A549 treated with ZK216348 at 1 μM for 4 hours (cell line): ENCODE results near the gene ABCA7. TPM values are rescaled to one million over a fixed set of nuclear protein-coding genes. Genes with fewer than 3 reads are reported as not detected.

Source experiments
- total RNA-seq: library from RNA; stranded (reverse); fragments of 200-300 nt; extraction: Qiagen RNA extraction; gene quantifications from 5 replicates; pipeline ENCODE4 v1.2.3, GENCODE V29; 2022; ENCODE audit warnings: low read depth

The ABCA7 gene, protein sequence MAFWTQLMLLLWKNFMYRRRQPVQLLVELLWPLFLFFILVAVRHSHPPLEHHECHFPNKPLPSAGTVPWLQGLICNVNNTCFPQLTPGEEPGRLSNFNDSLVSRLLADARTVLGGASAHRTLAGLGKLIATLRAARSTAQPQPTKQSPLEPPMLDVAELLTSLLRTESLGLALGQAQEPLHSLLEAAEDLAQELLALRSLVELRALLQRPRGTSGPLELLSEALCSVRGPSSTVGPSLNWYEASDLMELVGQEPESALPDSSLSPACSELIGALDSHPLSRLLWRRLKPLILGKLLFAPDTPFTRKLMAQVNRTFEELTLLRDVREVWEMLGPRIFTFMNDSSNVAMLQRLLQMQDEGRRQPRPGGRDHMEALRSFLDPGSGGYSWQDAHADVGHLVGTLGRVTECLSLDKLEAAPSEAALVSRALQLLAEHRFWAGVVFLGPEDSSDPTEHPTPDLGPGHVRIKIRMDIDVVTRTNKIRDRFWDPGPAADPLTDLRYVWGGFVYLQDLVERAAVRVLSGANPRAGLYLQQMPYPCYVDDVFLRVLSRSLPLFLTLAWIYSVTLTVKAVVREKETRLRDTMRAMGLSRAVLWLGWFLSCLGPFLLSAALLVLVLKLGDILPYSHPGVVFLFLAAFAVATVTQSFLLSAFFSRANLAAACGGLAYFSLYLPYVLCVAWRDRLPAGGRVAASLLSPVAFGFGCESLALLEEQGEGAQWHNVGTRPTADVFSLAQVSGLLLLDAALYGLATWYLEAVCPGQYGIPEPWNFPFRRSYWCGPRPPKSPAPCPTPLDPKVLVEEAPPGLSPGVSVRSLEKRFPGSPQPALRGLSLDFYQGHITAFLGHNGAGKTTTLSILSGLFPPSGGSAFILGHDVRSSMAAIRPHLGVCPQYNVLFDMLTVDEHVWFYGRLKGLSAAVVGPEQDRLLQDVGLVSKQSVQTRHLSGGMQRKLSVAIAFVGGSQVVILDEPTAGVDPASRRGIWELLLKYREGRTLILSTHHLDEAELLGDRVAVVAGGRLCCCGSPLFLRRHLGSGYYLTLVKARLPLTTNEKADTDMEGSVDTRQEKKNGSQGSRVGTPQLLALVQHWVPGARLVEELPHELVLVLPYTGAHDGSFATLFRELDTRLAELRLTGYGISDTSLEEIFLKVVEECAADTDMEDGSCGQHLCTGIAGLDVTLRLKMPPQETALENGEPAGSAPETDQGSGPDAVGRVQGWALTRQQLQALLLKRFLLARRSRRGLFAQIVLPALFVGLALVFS (N-terminal part only)
- 6.2 to 17.5 TPM (median 12.9 TPM) in 5 replicates for total RNA-seq

DNA sequence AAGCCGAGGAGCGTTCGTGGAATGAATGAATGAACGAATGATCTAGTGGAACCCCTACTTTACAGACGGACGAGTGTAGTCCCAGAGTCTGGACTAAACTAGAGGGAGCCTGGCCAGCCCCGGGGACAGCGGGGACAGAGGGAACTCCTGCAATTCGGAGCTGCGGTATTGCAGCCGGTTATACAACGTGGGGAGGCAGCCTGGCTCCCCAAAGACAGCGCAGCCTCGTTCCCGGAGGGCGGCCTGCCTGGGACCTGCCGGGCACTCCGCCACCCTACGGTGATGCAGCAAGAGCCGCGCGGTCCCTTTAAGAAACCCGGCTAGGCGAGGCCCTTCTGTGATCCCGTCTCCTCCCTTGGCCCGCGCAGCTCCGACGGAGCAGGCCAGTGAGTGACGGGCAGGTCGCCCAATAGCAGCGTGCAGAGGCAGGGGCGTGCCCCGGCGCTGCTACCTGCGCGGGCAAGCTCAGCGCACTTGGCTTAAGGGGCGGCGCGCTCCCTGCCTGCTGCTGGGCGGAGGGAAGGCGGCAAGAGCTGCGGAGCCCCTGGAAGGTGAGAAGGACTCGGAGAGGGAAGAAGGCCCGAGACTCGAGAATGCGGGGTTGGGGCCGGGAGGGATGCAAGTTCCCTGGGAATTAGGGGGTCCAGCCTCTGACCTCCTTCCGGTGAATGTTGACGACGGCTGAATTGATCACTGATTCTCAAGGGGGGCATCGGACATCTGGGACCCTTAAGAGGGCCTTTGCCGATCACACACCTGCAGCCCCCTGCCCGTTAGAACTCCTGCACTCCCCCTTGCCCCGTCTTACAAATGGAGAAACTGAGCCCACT is at the start of gene ABCA7:
Gene ABCA7, plus strand, starts transcription at position 462 of the 830 bp plus-strand sequence. CDS start 1,255 bp downstream, outside the sequence.

DNA sequence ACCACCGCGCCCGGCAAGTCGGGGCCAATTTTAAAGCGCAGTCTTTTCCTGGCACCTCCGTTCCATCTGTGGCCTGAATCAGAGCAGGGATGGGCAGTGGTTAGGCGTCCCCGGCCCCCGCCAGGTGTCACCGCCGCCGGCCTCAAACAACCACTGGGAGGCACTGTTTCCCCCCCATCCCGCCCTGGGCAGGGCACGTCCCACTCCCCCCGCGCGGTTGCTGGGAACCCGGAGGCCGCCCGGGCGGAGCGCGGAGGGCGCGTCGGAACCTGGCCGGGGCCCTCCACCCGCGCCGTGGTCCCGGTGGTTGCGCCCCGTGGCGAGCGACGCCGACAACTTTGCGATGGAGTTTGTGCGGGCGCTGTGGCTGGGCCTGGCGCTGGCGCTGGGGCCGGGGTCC is 39.8 kb upstream of the ABCA7 start, which contains the start of gene GRIN3B:
Gene GRIN3B, plus strand, starts transcription at position 325 of the 400 bp plus-strand sequence. Its CDS starts 19 bp downstream, at position 344.

DNA sequence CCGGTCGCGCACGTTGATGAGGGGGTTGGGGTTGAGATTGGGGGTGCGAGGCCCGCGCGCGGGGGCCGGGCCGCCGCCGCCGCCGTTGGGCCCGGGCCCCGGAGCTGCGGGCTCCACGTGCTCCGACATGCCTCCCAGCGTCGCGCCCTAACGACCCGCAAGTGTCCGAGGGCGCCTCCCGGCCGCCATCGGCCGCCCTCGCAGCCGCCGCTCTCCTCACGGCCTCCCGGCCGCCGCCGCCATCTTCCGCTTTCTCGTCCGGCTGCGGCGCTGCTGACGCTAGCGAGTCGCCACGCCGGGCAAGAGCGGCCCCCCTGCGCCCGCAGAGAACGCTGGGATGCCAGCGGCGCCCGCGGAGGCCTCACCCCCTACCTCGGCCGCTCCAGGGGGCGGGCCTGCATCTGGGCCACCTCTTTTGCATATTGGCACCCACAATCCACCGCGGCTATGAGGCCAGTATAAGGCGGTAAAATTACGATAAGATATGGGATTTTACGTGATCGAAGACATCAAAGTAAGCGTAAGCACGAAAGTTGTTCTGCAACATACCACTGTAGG is 19.0 kb upstream of the ABCA7 start, which contains the start of gene TMEM259:
Gene TMEM259, minus strand, starts transcription at position 256 of the 558 bp plus-strand sequence. Its CDS starts 127 bp downstream, at position 129.

DNA sequence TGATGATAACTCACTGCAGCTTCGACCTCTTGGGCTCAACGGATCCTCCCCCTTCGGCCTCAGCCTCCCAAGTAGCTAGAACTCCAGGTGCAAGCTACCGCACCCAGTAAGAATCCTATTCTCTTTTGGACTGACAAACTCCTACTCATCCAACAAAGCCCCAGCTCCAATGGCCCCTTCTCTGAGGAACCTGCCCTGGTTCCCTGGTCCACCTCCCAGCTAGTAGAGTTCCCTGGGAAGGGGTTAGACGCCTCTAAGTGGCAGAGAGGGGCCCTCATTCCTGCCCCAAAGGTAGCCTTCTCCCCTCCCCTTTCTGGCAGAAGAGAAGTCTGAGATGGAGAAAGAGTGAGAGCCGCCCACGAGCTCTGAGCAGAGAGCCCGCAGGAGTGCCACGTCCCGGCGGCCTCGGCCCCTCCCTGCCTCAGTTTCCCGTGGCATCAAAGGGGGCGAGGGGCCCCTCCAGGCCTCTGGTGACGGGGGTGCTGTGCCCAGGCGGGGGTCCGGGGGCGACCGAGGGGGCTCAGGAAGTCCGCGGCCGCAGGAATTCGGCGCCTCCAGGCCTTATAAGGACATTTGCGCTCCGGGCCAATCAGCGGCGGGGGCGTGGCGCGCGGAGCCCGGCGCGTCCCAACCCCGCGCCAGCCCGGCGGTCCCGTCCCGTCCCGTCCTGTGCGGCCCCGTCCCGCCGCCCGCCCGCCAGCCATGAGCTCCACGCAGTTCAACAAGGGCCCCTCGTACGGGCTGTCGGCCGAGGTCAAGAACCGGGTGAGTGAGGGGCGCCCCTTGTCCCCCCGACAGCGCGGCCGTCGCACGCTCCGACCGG is 13.7 kb upstream of the ABCA7 start, which contains the start of gene CNN2:
Gene CNN2, plus strand, starts transcription at position 649 of the 823 bp plus-strand sequence. Its CDS starts 54 bp downstream, at position 703.

DNA sequence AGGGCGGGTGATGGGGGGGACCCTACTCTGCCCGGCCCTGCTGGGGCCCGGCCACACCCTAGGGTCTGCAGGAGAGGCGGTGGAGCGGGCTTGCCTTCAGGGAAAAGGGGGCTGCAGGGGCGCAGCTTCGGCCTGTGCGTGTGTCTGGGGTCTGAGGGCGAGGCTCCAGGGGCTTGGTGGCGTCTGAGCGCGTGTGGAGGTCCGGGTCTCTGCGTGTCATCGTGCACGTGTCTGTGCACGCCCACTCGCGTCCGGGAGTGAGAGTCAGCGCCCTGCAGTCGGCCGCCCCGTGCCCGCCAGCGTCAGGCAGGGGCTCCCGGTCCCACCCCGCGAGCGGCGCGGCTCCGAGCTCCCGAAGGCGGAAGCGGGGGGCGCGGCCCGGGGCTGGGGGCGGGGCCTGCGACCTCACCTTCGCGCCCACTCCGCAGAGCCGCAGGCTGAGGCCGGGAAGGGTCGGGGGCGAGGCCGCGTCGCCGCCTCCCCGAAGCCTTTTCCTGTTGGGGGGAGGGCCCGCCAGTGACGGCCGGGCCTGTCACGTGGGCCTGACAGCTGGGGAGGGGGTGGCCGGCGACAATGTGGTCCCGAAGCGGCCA is 26.9 kb downstream of the ABCA7 start, which contains the start of gene ARHGAP45:
Gene ARHGAP45, plus strand, starts transcription at position 420 of the 593 bp plus-strand sequence. CDS start 239 bp downstream, outside the sequence.

DNA sequence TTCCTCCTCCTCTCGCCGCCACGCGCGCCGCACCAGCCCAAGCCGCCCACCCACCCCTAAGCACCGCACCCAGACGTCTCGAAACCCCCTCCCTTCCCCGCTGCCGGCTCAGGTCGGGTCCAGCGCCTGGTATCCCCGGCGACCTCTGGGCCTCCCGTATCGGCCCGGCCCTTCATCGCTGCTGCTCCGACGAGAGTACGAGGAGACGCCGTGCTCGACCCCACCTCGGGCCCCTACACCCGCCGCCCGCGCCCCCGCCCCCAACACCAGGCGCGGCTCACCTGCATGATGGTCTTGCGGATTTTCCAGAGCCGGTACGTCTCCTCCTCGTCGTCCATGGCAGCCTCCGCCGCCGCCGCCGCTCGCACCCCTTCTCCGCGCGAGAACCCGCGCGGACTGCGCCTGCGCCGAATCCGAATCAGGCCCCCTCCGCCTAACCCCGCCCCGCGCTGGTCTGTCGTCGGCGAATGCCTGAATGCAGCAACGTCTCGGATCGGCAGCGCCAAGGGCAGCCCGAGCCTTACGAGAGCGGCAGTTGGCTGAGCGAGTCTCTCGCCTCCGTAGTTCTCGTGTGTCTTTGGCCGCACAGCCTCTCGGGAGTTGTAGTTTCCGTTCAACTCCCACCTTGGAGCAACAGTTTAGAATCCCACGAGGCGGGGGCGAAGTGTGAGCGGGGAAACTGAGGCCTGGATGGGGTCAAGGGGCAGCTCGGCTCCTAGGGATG is 55.2 kb downstream of the ABCA7 start, which contains the start of gene POLR2E:
Gene POLR2E, minus strand, starts transcription at position 398 of the 724 bp plus-strand sequence. Its CDS starts 60 bp downstream, at position 338.

DNA sequence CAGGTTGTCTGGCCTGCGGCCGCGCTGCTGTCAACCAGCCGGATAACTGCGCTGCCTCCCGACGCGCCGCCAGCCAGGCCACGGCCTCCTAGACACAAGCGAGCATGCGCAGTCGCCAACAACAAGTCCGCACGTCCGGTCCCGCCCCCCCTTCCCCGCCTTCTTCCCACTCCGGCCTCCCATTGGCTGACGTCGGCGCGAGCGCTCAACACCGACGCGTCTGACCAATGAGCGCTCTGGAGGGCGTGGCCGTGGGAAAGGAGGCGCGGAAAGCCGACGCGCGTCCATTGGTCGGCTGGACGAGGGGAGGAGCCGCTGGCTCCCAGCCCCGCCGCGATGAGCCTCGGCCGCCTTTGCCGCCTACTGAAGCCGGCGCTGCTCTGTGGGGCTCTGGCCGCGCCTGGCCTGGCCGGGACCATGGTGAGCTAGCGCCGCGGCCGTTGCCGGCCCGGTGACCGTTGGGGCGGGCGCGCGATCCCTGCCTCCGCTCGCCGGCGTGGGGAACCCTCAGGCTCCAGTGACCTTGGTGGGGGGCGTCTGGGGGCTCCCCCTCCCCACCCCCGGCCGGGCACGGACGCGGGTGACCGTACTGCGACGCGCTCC is 63.9 kb downstream of the ABCA7 start, which contains the start of gene GPX4:
Gene GPX4, plus strand, starts transcription at position 287 of the 603 bp plus-strand sequence. Its CDS starts 50 bp downstream, at position 337.

Other genes starting within 250 kb of the ABCA7 start
- gene PTBP1, start 242.7 kb upstream of the ABCA7 start, total RNA-seq: 198 to 222 TPM (median 215 TPM) in 5 replicates
- gene PLPPR3, start 218.2 kb upstream of the ABCA7 start, total RNA-seq: 1.2 to 7.0 TPM (median 5.6 TPM) in 5 replicates
- 0.26 to 0.27 TPM in 2 of 5 replicates, not detected in the others for gene AZU1, start 212.3 kb upstream of the ABCA7 start, total RNA-seq
- gene PRTN3, start 199.1 kb upstream of the ABCA7 start, total RNA-seq: 0.24 to 0.64 TPM (median 0.34 TPM) in 3 of 5 replicates, not detected in the others
- gene ELANE, start 187.8 kb upstream of the ABCA7 start, total RNA-seq: 0.15 to 0.16 TPM in 2 of 5 replicates, not detected in the others
- 5.8 to 25.7 TPM (median 20.6 TPM) in 5 replicates for gene CFD, start 180.4 kb upstream of the ABCA7 start, total RNA-seq
- gene MED16, start 146.9 kb upstream of the ABCA7 start, total RNA-seq: 11.8 to 23.9 TPM (median 23.1 TPM) in 5 replicates
- gene RNU6-9, start 146.6 kb upstream of the ABCA7 start, total RNA-seq: not detected in 5 replicates
- gene R3HDM4, start 126.9 kb upstream of the ABCA7 start, total RNA-seq: 23.4 to 55.9 TPM (median 41.8 TPM) in 5 replicates
- 0.21 to 0.62 TPM (median 0.42 TPM) in 4 of 5 replicates, not detected in the other for gene KISS1R, start 122.8 kb upstream of the ABCA7 start, total RNA-seq
- 3.3 to 8.5 TPM (median 7.0 TPM) in 5 replicates for gene ARID3A, start 114.1 kb upstream of the ABCA7 start, total RNA-seq
- gene WDR18, start 55.8 kb upstream of the ABCA7 start, total RNA-seq: 37.9 to 71.8 TPM (median 69.0 TPM) in 5 replicates
- gene GRIN3B, start 39.7 kb upstream of the ABCA7 start, total RNA-seq: 0.88 to 4.3 TPM (median 3.3 TPM) in 5 replicates
- 55.7 to 134 TPM (median 120 TPM) in 5 replicates for gene TMEM259, start 19.0 kb upstream of the ABCA7 start, total RNA-seq
- gene RNU6-2, start 18.6 kb upstream of the ABCA7 start, total RNA-seq: not detected in 5 replicates
- gene CNN2, start 13.5 kb upstream of the ABCA7 start, total RNA-seq: 58.7 to 77.1 TPM (median 66.0 TPM) in 5 replicates
- gene ARHGAP45, start 27.1 kb downstream of the ABCA7 start, total RNA-seq: 1.5 to 4.0 TPM (median 3.6 TPM) in 5 replicates
- gene POLR2E, start 55.3 kb downstream of the ABCA7 start, total RNA-seq: 163 to 257 TPM (median 236 TPM) in 5 replicates
- gene GPX4, start 63.9 kb downstream of the ABCA7 start, total RNA-seq: 367 to 510 TPM (median 493 TPM) in 5 replicates
- gene SBNO2, start 134.2 kb downstream of the ABCA7 start, total RNA-seq: 20.2 to 45.2 TPM (median 43.8 TPM) in 5 replicates
- 25.5 to 40.2 TPM (median 38.6 TPM) in 5 replicates for gene STK11, start 165.7 kb downstream of the ABCA7 start, total RNA-seq
- 2.3 to 6.0 TPM (median 4.7 TPM) in 5 replicates for gene CBARP, start 197.9 kb downstream of the ABCA7 start, total RNA-seq
- gene ATP5F1D, start 201.6 kb downstream of the ABCA7 start, total RNA-seq: 77.1 to 178 TPM (median 171 TPM) in 5 replicates
- gene MIDN, start 208.5 kb downstream of the ABCA7 start, total RNA-seq: 35.7 to 56.7 TPM (median 49.1 TPM) in 5 replicates
- 87.1 to 165 TPM (median 105 TPM) in 5 replicates for gene CIRBP, start 229.2 kb downstream of the ABCA7 start, total RNA-seq
- gene FAM174C, start 235.4 kb downstream of the ABCA7 start, total RNA-seq: 31.9 to 87.6 TPM (median 83.9 TPM) in 5 replicates
- gene EFNA2, start 245.8 kb downstream of the ABCA7 start, total RNA-seq: 0.61 to 3.2 TPM (median 2.9 TPM) in 5 replicates